OCI-LY7 (cell line): ENCODE data around the gene STXBP3. TPM values are rescaled to one million over a fixed set of nuclear protein-coding genes. Genes with fewer than 3 reads are reported as not detected.
"Not testable (repeated sequence)": the region's sequence is repeated elsewhere in the genome, so short reads cannot be mapped to it uniquely, and the experiment has no call there.

Experiments
- BruUV-seq: library from RNA; stranded (reverse); fragments of 400-500 nt; replicated peaks from 2 replicates; lab custom pipeline; 2021; lab: Mats Ljungman, UMichigan
- CTCF ChIA-PET: fragments of 300-600 bp; sonication (Branson Sonifier 250); formaldehyde crosslinking; loops from one replicate; lab custom pipeline; 2022; ENCODE audit warnings: antibody characterized with exemption; ENCODE audit not compliant: unreplicated experiment; lab: Charles Lee
- POLR2A ChIA-PET: fragments of 300-600 bp; sonication (Branson Sonifier 250); formaldehyde crosslinking; loops from one replicate; lab custom pipeline; 2022; ENCODE audit warnings: antibody characterized with exemption; lab: Charles Lee
- DNase-seq: peaks from one replicate; pipeline ENCODE4 v3.0.0-alpha.2; 2015; ENCODE audit warnings: low spot score
- H2AFZ ChIP-seq: fragments of 200-600 bp; sonication (generic), shearing (Covaris generic); 2 replicates; pipeline ENCODE4 v1.6.1; 2014; ENCODE audit warnings: mild to moderate bottlenecking, antibody characterized with exemption, low read length, moderate library complexity
- H3K27ac ChIP-seq: fragments of 200-600 bp; sonication (generic); 2 replicates; pipeline ENCODE4 v1.5.1; 2014; ENCODE audit warnings: mixed run types, low read depth, mild to moderate bottlenecking, moderate library complexity, low read length, inconsistent platforms; ENCODE audit not compliant: poor library complexity, severe bottlenecking
- H3K36me3 ChIP-seq: fragments of 200-600 bp; sonication (generic); 2 replicates; pipeline ENCODE4 v1.6.1; 2014; ENCODE audit warnings: mild to moderate bottlenecking, antibody characterized with exemption, low read length, moderate library complexity, mixed read lengths; ENCODE audit not compliant: insufficient read depth
- H3K4me1 ChIP-seq: fragments of 200-600 bp; sonication (generic); 2 replicates; pipeline ENCODE4 v1.5.1; 2014; ENCODE audit warnings: mild to moderate bottlenecking, low read length; ENCODE audit not compliant: insufficient read depth, poor library complexity, severe bottlenecking
- H3K4me2 ChIP-seq: fragments of 200-600 bp; sonication (generic); 2 replicates; pipeline ENCODE4 v1.6.1; 2014; ENCODE audit warnings: mild to moderate bottlenecking, low read length
- H3K4me3 ChIP-seq: fragments of 200-600 bp; sonication (generic); 2 replicates; pipeline ENCODE4 v1.5.1; 2014; ENCODE audit warnings: mild to moderate bottlenecking, low read depth, low read length; ENCODE audit not compliant: poor library complexity, severe bottlenecking
- H3K79me2 ChIP-seq: fragments of 200-600 bp; sonication (generic); 2 replicates; pipeline ENCODE4 v1.6.1; 2016; ENCODE audit warnings: low read depth, mild to moderate bottlenecking, low read length, moderate library complexity, mixed read lengths; ENCODE audit not compliant: insufficient read depth
- H3K9me2 ChIP-seq: fragments of 200-600 bp; sonication (generic); 2 replicates; pipeline ENCODE4 v1.6.1; 2016; ENCODE audit warnings: mild to moderate bottlenecking, low read length, mixed read lengths; ENCODE audit not compliant: insufficient read depth
- H3K9me3 ChIP-seq: fragments of 200-600 bp; sonication (generic); 2 replicates; pipeline ENCODE4 v1.6.1; 2014; ENCODE audit warnings: mild to moderate bottlenecking, mixed run types, low read length, mixed read lengths
- H4K20me1 ChIP-seq: fragments of 200-600 bp; sonication (generic); 2 replicates; pipeline ENCODE4 v1.6.1; 2014; ENCODE audit warnings: mild to moderate bottlenecking, antibody characterized with exemption, low read length, moderate library complexity, mixed read lengths; ENCODE audit not compliant: insufficient read depth
- CTCF ChIP-seq: fragments of 200-600 bp; sonication (generic); conservative IDR thresholded peaks from 2 replicates; pipeline ENCODE4 v1.5.1; 2014; ENCODE audit warnings: mild to moderate bottlenecking, antibody characterized with exemption, low read length, moderate library complexity, mixed read lengths
- EZH2phosphoT487 ChIP-seq: fragments of 200-600 bp; sonication (generic); IDR thresholded peaks from 2 replicates; pipeline ENCODE4 v1.6.1; 2018; ENCODE audit warnings: low read depth, borderline replicate concordance, mild to moderate bottlenecking, mixed run types, antibody characterized with exemption, low read length, moderate library complexity, mixed read lengths
- intact Hi-C: fragments of 100-400 bp; cut with micrococcal nuclease; formaldehyde crosslinking; loops from one replicate; pipeline ENCODE4 v1.10.0; 2022; ENCODE audit not compliant: unreplicated experiment
- total RNA-seq, 2 experiments: library from RNA; depleted of rRNA in 1 of 2; stranded (reverse); fragments of >200 nt in 1 of 2; shearing (Covaris generic) in 1 of 2; gene quantifications; 2 replicates each; pipeline ENCODE4 v1.2.3, GENCODE V29; 2014 to 2022

STXBP3 gene
- total RNA-seq, 2 experiments from 2014 or later = 27.7 to 38.2 TPM

GRCh38 chr1:108701176-108701849, 45.2 kb upstream of the STXBP3 start:
- BruUV-seq = no TSS peak
- intact Hi-C loops = no loop called here
- TF ChIP-seq EZH2phosphoT487 (no peak), CTCF (no peak)
- Histone ChIP-seq H3K9me2 (no peaks in the 10 kb centered on the region), H3K27ac (no peak overlapping the region), H4K20me1 (0 out of 2 replicates have a peak, but pooled peaks cover 12% of the 10 kb centered on the region), H3K4me2 (no peak overlapping the region), H2AFZ (no peak overlapping the region), H3K4me1 (peaks cover 6% of the 10 kb centered on the region), H3K36me3 (peaks cover 61% of the 10 kb centered on the region), H3K79me2 (peaks cover 23% of the 10 kb centered on the region), H3K4me3 (no peak overlapping the region), H3K9me3 (no peaks in the 10 kb centered on the region)
- ChIA-PET POLR2A (interaction anchor here (0.5 kb wide), 1 partner anchor 319 kb away, joined by 3 read pairs; no protein-coding TSS in a partner anchor), CTCF (no interaction called here)
- DNase-seq = no peak

- Histone ChIP-seq H4K20me1 (0 out of 2 replicates have a peak, but pooled peaks cover 12% of the 10 kb centered on the region), H3K36me3 (peaks cover 53% of the 10 kb centered on the region), H3K79me2 (peaks cover 15% of the 10 kb centered on the region; the same call in 1 of the 2 replicates)
- POLR2A ChIA-PET, H3K4me2 ChIP-seq, H3K9me3 ChIP-seq, H2AFZ ChIP-seq, BruUV-seq, H3K9me2 ChIP-seq, H3K4me1 ChIP-seq, H3K27ac ChIP-seq, H3K4me3 ChIP-seq, intact Hi-C loops, DNase-seq, CTCF ChIA-PET: not testable (repeated sequence)
Observed at GRCh38 chr1:108702109-108702508, 44.4 kb upstream of the STXBP3 start.

GRCh38 chr1:108703939-108704338, 42.5 kb upstream of the STXBP3 start:
- no peaks in the 10 kb centered on the region for H3K9me3 ChIP-seq
- H3K79me2 ChIP-seq = no peaks in the 10 kb centered on the region
- intact Hi-C loops = no loop called here
- DNase-seq = no peak
- peaks cover 35% of the 10 kb centered on the region for H3K36me3 ChIP-seq
- BruUV-seq = no TSS peak
- ChIA-PET CTCF (no interaction called here), POLR2A (interaction anchor here (1.5 kb wide), 2 partner anchors 10 to 27 kb away, joined by 3 to 4 read pairs; no protein-coding TSS in a partner anchor)
- H2AFZ ChIP-seq = no peak overlapping the region
- no peaks in the 10 kb centered on the region for H3K9me2 ChIP-seq
- no peak for TF ChIP-seq CTCF
- TF ChIP-seq EZH2phosphoT487 = no peak
- peaks cover 6% of the 10 kb centered on the region for H3K4me1 ChIP-seq
- no peak overlapping the region for H3K4me3 ChIP-seq
- 0 out of 2 replicates have a peak, but pooled peaks cover 7% of the 10 kb centered on the region for H4K20me1 ChIP-seq
- no peak overlapping the region for H3K27ac ChIP-seq
- no peak overlapping the region for H3K4me2 ChIP-seq
